GM12892 (cell line): ENCODE results near the gene EPHB2.

Experiments used
- POLR2A ChIP-seq: IDR thresholded peaks from 2 replicates; pipeline ENCODE4 v1.6.1; 2011; ENCODE audit warnings: low read depth, low read length, control low read depth
- TAF1 ChIP-seq: IDR thresholded peaks from 2 replicates; pipeline ENCODE4 v1.6.1; 2011; ENCODE audit warnings: low read depth, mild to moderate bottlenecking, control low read depth, low read length, borderline replicate concordance

DNA sequence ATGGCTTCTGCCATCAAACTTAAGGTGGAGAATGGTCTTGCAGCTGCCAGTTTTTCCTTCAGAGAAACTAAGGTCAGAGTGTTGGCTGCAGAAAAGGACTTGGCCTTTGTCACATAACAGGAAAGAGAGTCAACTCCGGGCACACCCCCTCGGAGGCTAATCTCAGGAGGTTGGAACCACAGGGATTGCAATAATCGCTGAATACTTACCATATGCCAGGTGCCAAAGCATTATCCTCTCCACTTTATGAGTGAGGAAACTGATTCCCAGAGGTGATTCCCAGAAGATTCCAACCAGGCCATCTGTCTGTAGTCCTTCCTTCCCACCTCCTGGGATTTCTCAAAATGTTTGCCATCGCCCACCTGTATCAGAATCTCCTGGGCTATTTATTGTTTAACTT, 208.0 kb downstream of the EPHB2 start:
- TF ChIP-seq TAF1 = no peak
- no peak for TF ChIP-seq POLR2A
